DMS53 (cell line): ENCODE measurements around the gene GLRX2.

Source experiments
- DNase-seq: peaks from one replicate; lab custom pipeline; 2025; lab: John Stamatoyannopoulos, UW

The GLRX2 gene

DNA sequence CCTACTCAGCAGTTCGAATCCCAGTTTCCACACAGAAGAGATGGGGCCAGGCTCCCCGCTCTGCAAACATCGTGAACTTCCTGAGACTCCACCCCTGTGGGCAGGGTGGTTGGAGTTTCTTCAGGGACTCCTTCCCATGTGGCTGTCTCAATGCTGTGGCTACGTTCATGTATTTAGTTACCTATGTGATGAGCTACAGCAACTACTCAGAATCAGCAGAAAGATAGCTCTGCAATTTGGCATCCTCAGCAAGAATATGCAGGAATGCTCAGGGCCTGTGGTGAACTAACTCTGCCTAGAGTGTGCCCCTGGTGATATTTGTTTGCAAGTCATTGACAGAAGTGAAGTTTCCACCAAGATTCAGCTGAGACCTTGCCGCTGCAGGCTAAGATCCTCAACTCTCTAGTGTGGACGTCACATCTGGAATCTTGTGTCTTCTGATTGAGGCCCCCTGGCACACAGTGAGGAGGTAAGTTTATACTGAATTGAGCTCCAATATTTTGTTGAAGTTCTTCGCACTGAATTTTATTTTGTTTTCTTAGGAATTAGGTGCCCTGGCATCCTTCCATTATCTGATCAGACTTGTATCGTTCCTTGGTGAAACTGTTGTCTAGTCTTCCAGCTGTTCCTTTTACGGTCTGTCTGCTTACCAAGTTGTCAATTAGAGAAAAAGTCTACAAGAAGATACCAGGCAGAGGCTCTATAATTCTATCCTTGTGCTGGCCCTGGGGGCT, 8.2 kb upstream of the GLRX2 start:
- no peak for DNase-seq

- DNase-seq, result peak; percentile 5
Measured at GRCh38 chr1:193111641-193112090, 6.5 kb upstream of the GLRX2 start.

GRCh38 chr1:193110864-193111263, 5.7 kb upstream of the GLRX2 start:
- no peak for DNase-seq

GRCh38 chr1:193110246-193110645, 5.0 kb upstream of the GLRX2 start:
- DNase-seq, result no peak

GRCh38 chr1:193109619-193110018, 4.4 kb upstream of the GLRX2 start:
- DNase-seq, result no peak

- DNase-seq, result no peak
Measured at GRCh38 chr1:193108471-193108870, 3.3 kb upstream of the GLRX2 start.

- peak; percentile 25 for DNase-seq
Measured at GRCh38 chr1:193105821-193106177, 585 bp upstream of the GLRX2 start.

GRCh38 chr1:193104502-193104906, 710 bp downstream of the GLRX2 start:
- peak; percentile 78 for DNase-seq

GRCh38 chr1:193103759-193104501, 1.3 kb downstream of the GLRX2 start:
- peak; percentile 23 for DNase-seq

DNA sequence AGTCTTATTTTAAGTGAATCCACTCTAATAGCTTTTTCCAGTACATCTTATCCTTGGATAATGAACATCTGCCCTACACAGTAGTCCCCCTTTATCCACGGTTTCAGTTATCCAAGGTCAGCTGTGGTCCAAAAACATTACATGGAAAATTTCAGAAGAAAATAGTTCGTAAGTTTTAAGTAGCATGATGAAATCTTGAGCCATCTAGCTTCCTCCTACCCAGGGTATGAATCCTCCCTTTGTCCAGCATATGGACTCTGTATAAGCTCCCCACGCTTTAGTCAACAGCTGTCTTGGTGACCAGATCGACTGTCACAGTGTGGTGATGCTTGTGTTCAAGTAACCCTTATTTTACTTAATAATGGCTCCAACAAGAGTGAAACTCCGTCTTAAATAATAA, 2.6 kb downstream of the GLRX2 start:
- DNase-seq, result no peak

DNA sequence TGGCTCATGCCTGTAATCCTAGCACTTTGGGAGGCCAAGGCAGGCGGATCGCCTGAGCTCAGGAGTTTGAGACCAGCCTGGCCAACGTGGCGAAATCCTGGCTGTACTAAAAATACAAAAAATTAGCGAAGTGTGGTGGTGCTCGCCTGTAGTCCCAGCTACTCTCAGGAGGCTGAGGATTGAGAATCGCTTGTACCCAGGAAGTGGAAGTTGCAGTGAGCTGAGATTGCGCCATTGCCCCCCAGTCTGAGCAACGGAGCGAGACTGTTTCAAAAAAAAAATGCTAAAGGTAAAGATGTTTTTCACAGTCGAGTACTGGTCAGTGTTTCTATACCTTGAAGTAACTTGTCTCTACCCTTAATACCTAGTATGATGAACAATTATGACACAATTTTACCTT, 11.1 kb downstream of the GLRX2 start:
- DNase-seq, result no peak

- DNase-seq, result no peak
Measured at GRCh38 chr1:193090865-193091264, 14.3 kb downstream of the GLRX2 start.

DNA sequence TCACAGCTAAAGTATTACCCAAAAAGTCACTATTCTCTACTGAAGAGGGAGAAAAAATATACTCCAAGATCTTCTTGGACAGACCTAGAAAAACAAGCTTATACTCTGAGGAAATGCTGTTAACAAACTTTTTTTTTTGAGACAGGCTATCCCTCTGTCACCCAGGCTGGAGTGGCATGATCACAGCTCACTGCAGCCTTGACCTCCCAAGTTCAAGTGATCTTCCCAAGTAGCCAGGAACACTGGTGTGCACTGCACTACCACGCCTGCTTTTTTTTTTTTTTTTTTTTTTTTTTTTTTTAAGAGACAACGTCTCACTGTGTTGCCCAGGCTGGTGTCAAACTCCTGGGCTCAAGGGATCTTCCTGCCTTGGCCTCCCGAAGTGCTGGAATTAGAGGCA, 17.3 kb downstream of the GLRX2 start:
- DNase-seq, result no peak

DNA sequence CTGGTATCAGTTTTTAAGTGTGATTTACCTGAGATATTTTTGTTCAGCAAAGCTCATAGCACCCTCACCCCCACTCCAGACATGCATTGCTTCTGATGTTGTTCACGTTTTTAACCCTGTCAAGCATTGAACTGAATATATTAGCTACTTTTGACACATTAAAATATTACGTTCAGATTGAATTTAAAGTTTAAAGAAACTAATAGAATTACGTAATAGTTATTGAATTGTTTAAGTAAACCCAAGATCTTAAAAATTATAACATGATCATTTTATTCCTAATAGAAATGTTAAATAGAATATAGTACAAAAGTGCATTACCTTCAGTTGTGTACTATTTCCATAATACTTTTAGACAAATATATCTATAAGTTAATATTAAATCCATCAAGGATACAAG, 18.9 kb downstream of the GLRX2 start:
- DNase-seq, result no peak

DNA sequence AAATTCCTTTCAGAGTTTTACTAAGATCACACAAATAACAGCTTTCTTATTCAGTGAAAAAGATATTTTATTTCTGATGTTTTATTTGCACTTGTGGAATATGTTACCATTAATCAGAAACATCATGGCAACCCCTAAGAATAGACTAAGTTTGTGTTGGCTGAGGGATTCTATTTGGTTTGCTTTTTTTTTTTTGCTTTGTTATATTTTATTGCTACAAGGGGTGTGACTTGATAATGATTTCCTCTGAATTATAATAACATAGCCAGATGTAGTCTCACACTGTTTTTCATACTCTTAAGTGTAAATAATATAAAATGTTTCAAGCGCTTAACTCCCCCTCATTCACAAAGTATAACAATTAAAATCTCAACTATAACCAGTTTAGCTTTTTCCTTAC, 20.0 kb downstream of the GLRX2 start:
- DNase-seq, result no peak

GRCh38 chr1:193083365-193084088, 21.7 kb downstream of the GLRX2 start:
- DNase-seq, result no peak

DNA sequence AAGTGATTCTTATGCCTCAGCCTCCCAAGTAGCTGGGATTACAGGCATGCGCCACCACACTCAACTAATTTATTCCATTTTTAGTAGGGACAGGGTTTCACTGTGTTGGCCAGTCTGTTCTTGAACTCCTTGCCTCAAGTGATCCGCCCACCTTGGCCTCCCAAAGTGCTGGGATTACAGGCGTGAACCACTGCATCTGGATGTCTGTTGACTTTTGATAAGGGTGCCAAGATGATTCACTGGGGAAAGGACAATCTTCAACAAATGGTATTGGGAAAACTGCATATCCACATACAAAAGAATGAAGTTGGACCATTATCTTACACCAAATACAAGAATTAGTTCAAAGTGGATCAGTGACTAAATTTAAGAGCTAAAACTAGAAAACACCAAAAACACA, 26.0 kb downstream of the GLRX2 start:
- no peak for DNase-seq

DNA sequence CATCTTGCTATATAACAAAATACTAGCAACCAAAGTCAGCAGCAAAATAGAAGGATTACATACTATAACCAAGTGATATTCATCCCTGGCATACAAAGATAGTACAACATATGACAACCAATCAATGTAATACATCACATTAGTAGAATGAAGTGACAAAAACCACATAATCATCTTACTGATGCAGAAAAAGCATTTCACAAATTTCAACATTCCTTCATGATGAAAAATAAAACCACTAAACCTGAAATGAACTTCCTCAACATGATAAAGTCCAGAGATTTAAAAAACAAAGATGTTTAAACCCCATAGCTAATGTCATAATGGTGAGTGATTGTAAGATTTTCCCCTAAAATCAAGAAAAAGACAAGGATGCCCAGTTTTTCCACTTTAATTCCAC, 27.2 kb downstream of the GLRX2 start:
- no peak for DNase-seq

- DNase-seq, result peak; percentile 69
Measured at GRCh38 chr1:193070942-193071341, 34.3 kb downstream of the GLRX2 start.

GRCh38 chr1:193070386-193070753, 34.8 kb downstream of the GLRX2 start:
- DNase-seq, result peak; percentile 19

DNA sequence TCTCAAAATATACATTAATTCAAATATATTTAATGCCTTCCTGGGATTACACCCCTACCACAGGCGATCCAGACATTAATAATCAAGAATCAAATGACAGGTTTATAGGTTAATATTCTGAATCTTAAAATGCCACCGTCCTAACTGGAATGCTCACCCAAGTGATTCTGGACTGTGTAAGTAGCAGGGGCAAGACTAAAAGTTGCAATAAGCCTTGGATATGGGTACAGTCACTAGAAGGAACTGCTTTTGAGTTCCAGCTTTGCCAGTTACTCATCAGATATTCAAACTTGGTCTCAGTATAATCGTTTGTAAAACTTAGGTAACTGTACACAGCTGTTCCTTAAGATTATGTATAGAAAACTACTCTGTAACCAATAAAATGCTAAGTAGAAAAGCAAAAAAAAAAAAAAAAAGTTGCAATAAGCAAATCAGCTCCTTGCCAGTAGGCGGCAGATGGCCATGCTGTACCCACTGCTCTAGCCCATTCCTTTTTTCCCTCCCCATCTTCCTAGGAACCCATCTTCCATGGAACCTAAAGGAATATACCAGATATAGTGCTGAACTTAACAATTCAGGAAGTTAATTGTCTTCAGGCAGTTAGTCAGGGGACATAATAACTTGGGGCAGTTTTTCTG, 35.3 kb downstream of the GLRX2 start:
- peak; percentile 61 for DNase-seq

GRCh38 chr1:193068013-193068412, 37.2 kb downstream of the GLRX2 start:
- no peak for DNase-seq

DNA sequence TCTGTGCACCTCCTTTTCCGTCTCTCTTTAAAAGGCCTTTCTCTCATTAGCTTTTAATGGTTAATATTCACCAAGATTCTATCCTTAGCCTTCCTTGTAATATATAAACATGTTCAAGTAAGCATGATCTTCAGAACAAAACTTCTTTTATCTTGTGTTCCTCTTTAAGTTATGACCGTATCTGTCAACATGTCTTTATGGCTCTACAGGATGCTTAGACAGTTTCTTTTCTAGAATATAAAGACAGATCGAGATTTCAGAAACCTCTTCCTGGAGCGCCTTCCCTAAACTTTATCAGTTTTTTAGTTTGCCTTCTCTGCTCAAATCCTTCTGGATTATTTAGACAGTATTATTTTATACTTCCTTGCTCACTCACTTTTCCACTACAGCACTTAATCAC, 38.6 kb downstream of the GLRX2 start:
- DNase-seq, result no peak
